Stimulated activated memory B cell treated with anti-CD40 and anti-IgM and Interleukin-4, amounts not matched to agents 10 μg/mL and 1 μg/mL and 100 μg/mL, for 72 hours (primary cell): ENCODE results near the gene DRG2.

Experiments used
- ATAC-seq: fragments of 150-1000 bp; cut with Tn5 transposase; 2 replicates; pipeline ENCODE4 v1.10.0; 2021
- H3K27ac Mint-ChIP-seq: one replicate; pipeline ENCODE4 v1.8.0; 2022; ENCODE audit warnings: mild to moderate bottlenecking, mixed read lengths
- H3K27me3 Mint-ChIP-seq: one replicate; pipeline ENCODE4 v1.8.0; 2022; ENCODE audit warnings: mixed read lengths
- H3K36me3 Mint-ChIP-seq: one replicate; pipeline ENCODE4 v1.8.0; 2022; ENCODE audit warnings: mixed read lengths
- H3K4me1 Mint-ChIP-seq: one replicate; pipeline ENCODE4 v1.8.0; 2022; ENCODE audit warnings: mixed read lengths
- H3K4me3 Mint-ChIP-seq: one replicate; pipeline ENCODE4 v1.8.0; 2022; ENCODE audit warnings: mild to moderate bottlenecking, moderate library complexity, mixed read lengths
- H3K9me3 Mint-ChIP-seq: one replicate; pipeline ENCODE4 v1.8.0; 2022; ENCODE audit warnings: mixed read lengths

Gene DRG2

GRCh38 chr17:18102640-18103039, 14.9 kb downstream of the DRG2 start:
- Mint-ChIP-seq H3K4me1 (peaks cover 23% of the 10 kb centered on the region), H3K27ac (peak overlapping the region; percentile 79)
- ATAC-seq = peak; percentile 91

GRCh38 chr17:18105027-18105426, 17.3 kb downstream of the DRG2 start:
- no peak overlapping the region for H3K4me3 Mint-ChIP-seq
- H3K4me1 Mint-ChIP-seq = peaks cover 23% of the 10 kb centered on the region
- H3K36me3 Mint-ChIP-seq = peaks cover 26% of the 10 kb centered on the region
- no peaks in the 10 kb centered on the region for H3K27me3 Mint-ChIP-seq
- ATAC-seq = no peak
- peak overlapping the region; percentile 79 for H3K27ac Mint-ChIP-seq
- H3K9me3 Mint-ChIP-seq = no peaks in the 10 kb centered on the region

More at GRCh38 chr17:18102640-18103039, 14.9 kb downstream of the DRG2 start:
- Mint-ChIP-seq H3K36me3 (peaks cover 26% of the 10 kb centered on the region), H3K27me3 (no peaks in the 10 kb centered on the region), H3K4me3 (no peak overlapping the region), H3K9me3 (no peaks in the 10 kb centered on the region)

- peaks cover 23% of the 10 kb centered on the region for H3K4me1 Mint-ChIP-seq
- peaks cover 26% of the 10 kb centered on the region for H3K36me3 Mint-ChIP-seq
- H3K9me3 Mint-ChIP-seq = no peaks in the 10 kb centered on the region
- no peaks in the 10 kb centered on the region for H3K27me3 Mint-ChIP-seq
- H3K27ac Mint-ChIP-seq = no peak overlapping the region
- no peak for ATAC-seq
- no peak overlapping the region for H3K4me3 Mint-ChIP-seq
These were observed 17.8 kb downstream of the DRG2 start for GRCh38 chr17:18105595-18105994.

- no peaks in the 10 kb centered on the region for H3K27me3 Mint-ChIP-seq
- peaks cover 26% of the 10 kb centered on the region for H3K36me3 Mint-ChIP-seq
- H3K4me3 Mint-ChIP-seq = no peak overlapping the region
- no peak for ATAC-seq
- no peaks in the 10 kb centered on the region for H3K9me3 Mint-ChIP-seq
- no peak overlapping the region for H3K27ac Mint-ChIP-seq
- H3K4me1 Mint-ChIP-seq = peaks cover 23% of the 10 kb centered on the region
These were observed 18.5 kb downstream of the DRG2 start for GRCh38 chr17:18106211-18106610.

GRCh38 chr17:18107061-18107790, 19.5 kb downstream of the DRG2 start:
- peaks cover 26% of the 10 kb centered on the region for H3K36me3 Mint-ChIP-seq

GRCh38 chr17:18107971-18108370, 20.2 kb downstream of the DRG2 start:
- peaks cover 26% of the 10 kb centered on the region for H3K36me3 Mint-ChIP-seq

More at GRCh38 chr17:18107061-18107790, 19.5 kb downstream of the DRG2 start:
- Mint-ChIP-seq H3K9me3 (no peaks in the 10 kb centered on the region), H3K4me3 (no peak overlapping the region), H3K27ac (peak overlapping the region; percentile 13), H3K4me1 (peaks cover 17% of the 10 kb centered on the region), H3K27me3 (no peaks in the 10 kb centered on the region)
- ATAC-seq = no peak

DNA sequence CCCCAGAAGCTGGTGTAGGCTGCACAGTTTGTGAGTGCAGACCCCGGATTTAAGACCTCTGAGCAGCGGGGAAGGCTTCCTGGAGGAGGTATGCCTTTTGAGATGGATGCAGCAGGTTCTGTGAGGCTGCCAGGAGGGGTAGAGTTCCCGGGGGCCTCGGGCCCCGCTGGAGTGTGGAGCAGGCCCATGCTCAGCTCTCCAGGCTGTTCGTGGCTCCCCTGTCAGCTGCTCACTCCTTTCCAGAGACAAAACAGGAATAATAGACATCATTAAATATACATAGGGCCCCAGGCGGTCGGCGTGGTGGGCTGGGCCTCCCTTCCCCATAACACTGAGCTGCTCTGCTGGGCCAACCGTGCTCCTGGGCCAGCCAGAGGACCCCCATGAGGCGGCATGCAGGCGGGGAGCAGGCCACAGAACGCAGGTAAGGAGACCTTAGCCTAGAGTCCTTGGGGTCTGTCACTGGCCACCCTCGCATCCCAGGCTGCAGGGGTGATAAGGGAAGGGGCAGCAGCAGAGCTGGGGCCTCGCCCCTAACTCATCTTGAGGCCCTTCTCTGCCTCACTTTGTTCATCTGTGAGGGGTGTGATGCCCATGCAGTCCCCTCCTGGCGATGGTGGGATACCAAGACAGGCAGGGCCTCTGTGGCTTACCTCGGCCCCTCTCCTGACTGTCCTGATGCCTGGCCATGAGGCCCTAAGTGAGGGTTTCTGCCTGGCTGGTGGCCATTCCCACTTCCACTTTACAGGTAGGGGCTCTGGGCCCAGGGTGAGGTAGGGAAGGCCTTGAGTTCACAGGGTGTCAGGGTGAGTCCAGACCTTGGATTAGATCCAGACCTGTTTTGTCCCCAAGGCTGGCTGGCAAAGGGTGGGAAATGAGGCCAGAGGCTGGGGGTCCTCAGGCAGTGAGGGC, 20.9 kb downstream of the DRG2 start, which contains the start of gene MYO15A:
Gene MYO15A (plus strand): TSS at position 356 of the 912 bp plus-strand sequence. CDS start 10,045 bp downstream, outside the sequence.
- ATAC-seq = no peak
- no peak within 1 kb of the TSS for H3K4me3 Mint-ChIP-seq
- H3K4me1 Mint-ChIP-seq = peaks cover 3% of the 10 kb centered on the region
- H3K9me3 Mint-ChIP-seq = no peaks in the 10 kb centered on the region
- peaks cover 20% of the 10 kb centered on the region for H3K36me3 Mint-ChIP-seq
- peak within 1 kb of the TSS; percentile 17 for H3K27ac Mint-ChIP-seq
- H3K27me3 Mint-ChIP-seq = no peaks in the 10 kb centered on the region

More at GRCh38 chr17:18107971-18108370, 20.2 kb downstream of the DRG2 start:
- no peaks in the 10 kb centered on the region for H3K27me3 Mint-ChIP-seq
- H3K4me1 Mint-ChIP-seq = peaks cover 9% of the 10 kb centered on the region
- no peak overlapping the region for H3K4me3 Mint-ChIP-seq
- no peak for ATAC-seq
- H3K9me3 Mint-ChIP-seq = no peaks in the 10 kb centered on the region
- H3K27ac Mint-ChIP-seq = peak overlapping the region; percentile 17

- Mint-ChIP-seq H3K36me3 (peaks cover 9% of the 10 kb centered on the region), H3K4me1 (no peaks in the 10 kb centered on the region), H3K4me3 (no peak overlapping the region), H3K9me3 (no peaks in the 10 kb centered on the region), H3K27me3 (no peaks in the 10 kb centered on the region), H3K27ac (peak overlapping the region; percentile 40)
- peak; percentile 12 for ATAC-seq
These were observed 22.3 kb downstream of the DRG2 start for GRCh38 chr17:18109935-18110485.

GRCh38 chr17:18110636-18111145, 22.9 kb downstream of the DRG2 start:
- ATAC-seq = no peak
- no peaks in the 10 kb centered on the region for H3K27me3 Mint-ChIP-seq
- no peaks in the 10 kb centered on the region for H3K9me3 Mint-ChIP-seq
- no peak overlapping the region for H3K4me3 Mint-ChIP-seq
- no peaks in the 10 kb centered on the region for H3K4me1 Mint-ChIP-seq
- peak overlapping the region; percentile 40 for H3K27ac Mint-ChIP-seq
- peaks cover 9% of the 10 kb centered on the region for H3K36me3 Mint-ChIP-seq

- no peak overlapping the region for H3K27ac Mint-ChIP-seq
- no peaks in the 10 kb centered on the region for H3K9me3 Mint-ChIP-seq
- H3K4me1 Mint-ChIP-seq = no peaks in the 10 kb centered on the region
- H3K27me3 Mint-ChIP-seq = no peaks in the 10 kb centered on the region
- no peak overlapping the region for H3K4me3 Mint-ChIP-seq
- peaks cover 8% of the 10 kb centered on the region for H3K36me3 Mint-ChIP-seq
- no peak for ATAC-seq
These were observed 23.7 kb downstream of the DRG2 start for GRCh38 chr17:18111330-18111971.

- peaks cover 6% of the 10 kb centered on the region for H3K36me3 Mint-ChIP-seq
- H3K9me3 Mint-ChIP-seq = peaks cover 4% of the 10 kb centered on the region
- no peak overlapping the region for H3K4me3 Mint-ChIP-seq
- H3K27ac Mint-ChIP-seq = no peak overlapping the region
- H3K27me3 Mint-ChIP-seq = no peaks in the 10 kb centered on the region
- no peaks in the 10 kb centered on the region for H3K4me1 Mint-ChIP-seq
- ATAC-seq = no peak
These were observed 27.8 kb downstream of the DRG2 start for GRCh38 chr17:18115517-18115916.

DNA sequence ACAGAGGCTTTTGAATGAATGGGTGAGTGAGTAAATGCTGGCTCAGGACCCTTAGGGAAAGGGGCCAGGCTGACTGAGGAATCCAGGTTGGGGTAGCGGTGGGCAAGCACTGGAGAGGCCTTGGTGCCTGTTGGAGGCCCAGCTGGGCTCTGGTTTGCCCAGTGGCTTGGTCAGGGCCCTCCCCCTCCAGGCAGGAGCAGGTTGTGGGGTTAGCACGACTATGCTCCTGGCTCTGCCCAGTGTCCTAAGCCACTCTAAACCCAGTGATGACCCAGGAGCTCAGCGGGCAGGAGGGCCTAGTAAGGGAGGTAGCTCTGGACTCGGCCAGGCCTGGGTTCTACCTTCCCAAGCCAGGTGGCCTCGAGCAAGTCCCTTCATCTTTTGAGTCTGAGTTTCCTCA, 28.3 kb downstream of the DRG2 start:
- no peak overlapping the region for H3K27ac Mint-ChIP-seq
- peaks cover 4% of the 10 kb centered on the region for H3K9me3 Mint-ChIP-seq
- no peak for ATAC-seq
- no peaks in the 10 kb centered on the region for H3K27me3 Mint-ChIP-seq
- no peaks in the 10 kb centered on the region for H3K4me1 Mint-ChIP-seq
- H3K36me3 Mint-ChIP-seq = peaks cover 6% of the 10 kb centered on the region
- no peak overlapping the region for H3K4me3 Mint-ChIP-seq

GRCh38 chr17:18117533-18117932, 29.8 kb downstream of the DRG2 start:
- H3K27ac Mint-ChIP-seq = no peak overlapping the region
- no peak for ATAC-seq
- peaks cover 6% of the 10 kb centered on the region for H3K36me3 Mint-ChIP-seq
- H3K4me1 Mint-ChIP-seq = no peaks in the 10 kb centered on the region
- H3K4me3 Mint-ChIP-seq = no peak overlapping the region
- H3K9me3 Mint-ChIP-seq = peaks cover 4% of the 10 kb centered on the region
- no peaks in the 10 kb centered on the region for H3K27me3 Mint-ChIP-seq

- Mint-ChIP-seq H3K27me3 (no peaks in the 10 kb centered on the region), H3K4me3 (no peak overlapping the region), H3K9me3 (peaks cover 4% of the 10 kb centered on the region), H3K27ac (no peak overlapping the region), H3K36me3 (peaks cover 6% of the 10 kb centered on the region), H3K4me1 (no peaks in the 10 kb centered on the region)
- no peak for ATAC-seq
These were observed 30.5 kb downstream of the DRG2 start for GRCh38 chr17:18117982-18118975.
